Inflammatory macrophage treated with lipopolysaccharide for 4 hours (primary cell): ENCODE results near the gene CMTM6.
A peak's percentile ranks its signal among the peaks of the same experiment; 100 is the strongest.
"Not testable (repeated sequence)": the region's sequence is repeated elsewhere in the genome, so short reads cannot be mapped to it uniquely, and the experiment has no call there.

Source experiments
- DNase-seq: peaks from one replicate; pipeline ENCODE4 v3.0.0-alpha.2; 2020

Gene CMTM6

GRCh38 chr3:32463415-32463814, 39.2 kb downstream of the CMTM6 start:
- DNase-seq: not testable (repeated sequence)

- DNase-seq: not testable (repeated sequence)
Observed at GRCh38 chr3:32462191-32462986, 40.3 kb downstream of the CMTM6 start.

- DNase-seq: not testable (repeated sequence)
Observed at GRCh38 chr3:32460817-32461496, 41.7 kb downstream of the CMTM6 start.

GRCh38 chr3:32460031-32460749, 42.5 kb downstream of the CMTM6 start:
- no peak for DNase-seq

GRCh38 chr3:32459450-32459849, 43.2 kb downstream of the CMTM6 start:
- no peak for DNase-seq

GRCh38 chr3:32457971-32458471, 44.6 kb downstream of the CMTM6 start:
- DNase-seq: peak; percentile 54

GRCh38 chr3:32456429-32457130, 46.1 kb downstream of the CMTM6 start:
- no peak for DNase-seq

- no peak for DNase-seq
Observed at GRCh38 chr3:32455609-32456428, 46.8 kb downstream of the CMTM6 start.

- no peak for DNase-seq
Observed at GRCh38 chr3:32454731-32455608, 47.7 kb downstream of the CMTM6 start.

- DNase-seq: no peak
Observed at GRCh38 chr3:32454111-32454510, 48.5 kb downstream of the CMTM6 start.

GRCh38 chr3:32453346-32453745, 49.3 kb downstream of the CMTM6 start:
- DNase-seq: no peak

- DNase-seq: no peak
Observed at GRCh38 chr3:32452009-32452408, 50.6 kb downstream of the CMTM6 start.

GRCh38 chr3:32450992-32451659, 51.5 kb downstream of the CMTM6 start:
- DNase-seq: no peak

- no peak for DNase-seq
Observed at GRCh38 chr3:32450426-32450825, 52.2 kb downstream of the CMTM6 start.

GRCh38 chr3:32449691-32450090, 53.0 kb downstream of the CMTM6 start:
- no peak for DNase-seq

GRCh38 chr3:32448686-32449474, 53.8 kb downstream of the CMTM6 start:
- peak; percentile 60 for DNase-seq

- no peak for DNase-seq
Observed at GRCh38 chr3:32447865-32448400, 54.7 kb downstream of the CMTM6 start.

- peak; percentile 80 for DNase-seq
Observed at GRCh38 chr3:32443478-32443877, 59.2 kb downstream of the CMTM6 start.

- DNase-seq: no peak
Observed at GRCh38 chr3:32442766-32443165, 59.9 kb downstream of the CMTM6 start.
